Fibroblast of the aortic adventitia (primary cell): ENCODE data around the gene OVOL1. TPM values are rescaled to one million over a fixed set of nuclear protein-coding genes. Genes with fewer than 3 reads are reported as not detected.

Experiments
- DNase-seq: peaks from one replicate; pipeline ENCODE4 v3.0.0-alpha.2; 2010; ENCODE audit warnings: low read depth
- H3K4me3 ChIP-seq: 2 replicates; pipeline ENCODE4 v1.5.1; 2011; ENCODE audit warnings: low read depth, mild to moderate bottlenecking, control low read depth, low read length, moderate library complexity
- CTCF ChIP-seq: IDR thresholded peaks from 2 replicates; pipeline ENCODE4 v1.5.1; 2011; ENCODE audit warnings: mild to moderate bottlenecking, low read length, control low read depth, inconsistent platforms; ENCODE audit not compliant: insufficient read depth
- total RNA-seq: library from RNA; depleted of rRNA; stranded (reverse); fragments of >200 nt; gene quantifications from 2 replicates; pipeline ENCODE4 v1.2.3, GENCODE V29; 2012; ENCODE audit warnings: low replicate concordance

OVOL1 gene
- total RNA-seq, 1 donor = not detected

GRCh38 chr11:65781152-65781961 is 5.5 kb upstream of the OVOL1 start:
- peak; percentile 9 for DNase-seq
- no peak for TF ChIP-seq CTCF
- H3K4me3 ChIP-seq = peak overlapping the region; percentile 64

- no peak overlapping the region for H3K4me3 ChIP-seq
- no peak for DNase-seq
- TF ChIP-seq CTCF = no peak
These were observed 4.7 kb upstream of the OVOL1 start for GRCh38 chr11:65781962-65782815.

- no peak overlapping the region for H3K4me3 ChIP-seq
- DNase-seq = no peak
- TF ChIP-seq CTCF = no peak
These were observed 4.0 kb upstream of the OVOL1 start for GRCh38 chr11:65782816-65783228.

- TF ChIP-seq CTCF = no peak
- no peak for DNase-seq
- H3K4me3 ChIP-seq = no peak overlapping the region
These were observed 1.4 kb upstream of the OVOL1 start for GRCh38 chr11:65785319-65786007.

- no peak for TF ChIP-seq CTCF
- no peak overlapping the region for H3K4me3 ChIP-seq
- no peak for DNase-seq
These were observed 666 bp upstream of the OVOL1 start for GRCh38 chr11:65786008-65786785.
